ENCODE data around the gene OR10G7. TPM values are rescaled to one million over a fixed set of nuclear protein-coding genes. Genes with fewer than 3 reads are reported as not detected.

OR10G7 gene
- total RNA-seq, 6 donors from 2014 or later: not detected

GRCh38 chr11:124052966-124053365 lies 11.8 kb upstream of the OR10G7 start:
- no peak overlapping the region for H3K27ac ChIP-seq

GRCh38 chr11:124050748-124051147 lies 9.6 kb upstream of the OR10G7 start:
- TF ChIP-seq CTCF (IDR thresholded peaks at IDR 0.05): no peak
- Histone ChIP-seq H3K27ac (no peak overlapping the region), H3K36me3 (no peaks in the 10 kb centered on the region), H3K27me3 (no peaks in the 10 kb centered on the region), H3K4me1 (no peaks in the 10 kb centered on the region), H3K4me3 (no peak overlapping the region), H3K9me3 (no peaks in the 10 kb centered on the region)
- no peak for DNase-seq
- 44 to 46% methylated on average over 1 of the region's 1 CpG for WGBS, 2 donors
- no peak for ATAC-seq (ENCODE audit: low FRiP score in 2 of 2)

More at GRCh38 chr11:124052966-124053365, 11.8 kb upstream of the OR10G7 start:
- no peak for TF ChIP-seq POLR2A (IDR thresholded peaks at IDR 0.05)
- no peak for TF ChIP-seq CTCF (IDR thresholded peaks at IDR 0.05)
- no peak for TF ChIP-seq POLR2AphosphoS5 (IDR thresholded peaks at IDR 0.05)
- TF ChIP-seq EP300 (IDR thresholded peaks at IDR 0.05): no peak
- Histone ChIP-seq H3K4me3 (no peak overlapping the region), H3K9me3 (no peaks in the 10 kb centered on the region), H3K36me3 (no peaks in the 10 kb centered on the region), H3K27me3 (no peaks in the 10 kb centered on the region), H3K4me1 (no peaks in the 10 kb centered on the region)
- ATAC-seq (ENCODE audit: low FRiP score in 2 of 2) (no peak), DNase-seq (no peak)
- WGBS, 2 donors: 87 to 95% methylated on average over 3 of the region's 3 CpGs

- Histone ChIP-seq H3K9me3 (no peaks in the 10 kb centered on the region), H3K27me3 (no peaks in the 10 kb centered on the region), H3K36me3 (no peaks in the 10 kb centered on the region), H3K4me3 (no peak overlapping the region), H3K4me1 (no peaks in the 10 kb centered on the region), H3K27ac (no peak overlapping the region)
- WGBS, 2 donors: 75 to 78% methylated on average over 4 of the region's 4 CpGs
- TF ChIP-seq POLR2A (IDR thresholded peaks at IDR 0.05) (no peak), POLR2AphosphoS5 (IDR thresholded peaks at IDR 0.05) (no peak), CTCF (IDR thresholded peaks at IDR 0.05) (no peak), EP300 (IDR thresholded peaks at IDR 0.05) (no peak)
- no peak for ATAC-seq (ENCODE audit: low FRiP score in 2 of 2)
- no peak for DNase-seq
Measured at GRCh38 chr11:124043420-124043819, 2.3 kb upstream of the OR10G7 start.

DNA sequence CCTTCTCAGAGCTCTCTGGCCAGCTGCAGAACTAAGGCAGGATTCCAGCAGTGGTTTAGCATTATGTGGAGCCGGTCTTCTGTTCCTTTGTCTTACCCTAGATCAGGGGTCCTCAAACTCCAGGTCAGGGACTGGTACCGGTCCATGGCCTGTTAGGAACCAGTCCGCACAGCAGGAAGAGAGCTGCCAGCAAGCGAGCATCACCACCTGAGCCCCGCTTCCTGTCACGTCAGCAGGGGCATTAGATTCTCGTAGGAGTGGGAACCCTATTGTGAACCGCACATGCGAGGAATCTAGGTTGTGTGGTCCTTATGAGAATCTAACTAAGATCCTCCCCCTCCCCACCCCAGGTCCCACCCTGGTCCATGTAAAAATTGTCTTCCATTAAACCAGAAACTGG lies 1.6 kb downstream of the OR10G7 start:
- no peaks in the 10 kb centered on the region for H3K9me3 ChIP-seq
- ATAC-seq (ENCODE audit: low FRiP score in 2 of 2) (peak in 1 of 2 donors; percentile 19), DNase-seq (no peak)
- WGBS, 2 donors: 75 to 85% methylated on average over 9 of the region's 9 CpGs
- no peaks in the 10 kb centered on the region for H3K36me3 ChIP-seq
- no peak overlapping the region for H3K4me3 ChIP-seq
- TF ChIP-seq POLR2A (IDR thresholded peaks at IDR 0.05): no peak
- TF ChIP-seq CTCF (IDR thresholded peaks at IDR 0.05): no peak
- TF ChIP-seq EP300 (IDR thresholded peaks at IDR 0.05): no peak
- no peak for TF ChIP-seq POLR2AphosphoS5 (IDR thresholded peaks at IDR 0.05)
- no peak overlapping the region for H3K27ac ChIP-seq
- no peaks in the 10 kb centered on the region for H3K27me3 ChIP-seq
- H3K4me1 ChIP-seq: no peaks in the 10 kb centered on the region

DNA sequence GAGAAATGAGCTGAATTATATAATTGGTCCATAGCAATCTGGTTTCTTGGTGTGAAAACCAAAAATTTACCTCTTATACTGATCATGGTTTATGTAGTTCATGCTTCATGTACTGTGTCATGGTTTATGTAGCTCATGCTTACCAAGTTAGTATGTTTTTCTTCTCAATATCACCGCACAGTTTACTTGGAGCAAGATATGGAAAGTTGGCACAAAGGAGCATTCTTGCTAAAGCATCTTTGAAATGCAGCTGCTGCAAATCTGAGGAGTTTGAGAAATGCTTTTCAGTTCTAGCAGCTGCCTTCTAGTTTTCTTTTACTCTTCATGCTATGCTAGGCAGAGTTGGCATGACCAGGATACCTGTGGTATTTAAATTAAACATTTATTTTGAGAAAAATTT lies 4.5 kb downstream of the OR10G7 start:
- Histone ChIP-seq H3K36me3 (no peaks in the 10 kb centered on the region), H3K9me3 (no peaks in the 10 kb centered on the region), H3K4me1 (no peaks in the 10 kb centered on the region), H3K4me3 (no peak overlapping the region), H3K27me3 (no peaks in the 10 kb centered on the region), H3K27ac (no peak overlapping the region)
- TF ChIP-seq POLR2A (IDR thresholded peaks at IDR 0.05): no peak
- no peak for TF ChIP-seq CTCF (IDR thresholded peaks at IDR 0.05)
- TF ChIP-seq EP300 (IDR thresholded peaks at IDR 0.05): no peak
- no peak for TF ChIP-seq POLR2AphosphoS5 (IDR thresholded peaks at IDR 0.05)
- 77 to 83% methylated on average over 1 of the region's 1 CpG for WGBS, 2 donors
- ATAC-seq (ENCODE audit: low FRiP score in 2 of 2) (no peak), DNase-seq (no peak)

All from upper lobe of left lung (tissue), 6 donors.